Mucosa of rectum (tissue), 2 donors: ENCODE results near the gene TRAPPC2L.

ENCODE experiments used
- H3K27ac ChIP-seq, 2 donors: one replicate each; pipeline ENCODE4 v1.7.0; 2013; ENCODE audit warnings: inconsistent platforms in 2 of 2, low read depth in 2 of 2, low read length in 2 of 2
- H3K27me3 ChIP-seq, 2 donors: one replicate each; pipeline ENCODE4 v1.7.0; 2013; ENCODE audit warnings: low read length in 2 of 2; ENCODE audit not compliant: control insufficient read depth in 2 of 2, insufficient read depth in 2 of 2
- H3K36me3 ChIP-seq, 2 donors: one replicate each; pipeline ENCODE4 v1.7.0; 2013; ENCODE audit warnings: low read length in 2 of 2; ENCODE audit not compliant: control insufficient read depth in 2 of 2, insufficient read depth in 2 of 2
- H3K4me1 ChIP-seq, 2 donors: one replicate each; pipeline ENCODE4 v1.7.0; 2013; ENCODE audit warnings: low read length in 2 of 2, mild to moderate bottlenecking in 1 of 2; ENCODE audit not compliant: control insufficient read depth in 2 of 2, insufficient read depth in 2 of 2
- H3K4me3 ChIP-seq, 2 donors: one replicate each; pipeline ENCODE4 v1.7.0; 2013; ENCODE audit warnings: low read length in 2 of 2
- H3K9ac ChIP-seq, 2 donors: one replicate each; pipeline ENCODE4 v1.7.0; 2013; ENCODE audit warnings: low read length in 2 of 2, low read depth in 1 of 2, mild to moderate bottlenecking in 1 of 2
- H3K9me3 ChIP-seq, 2 donors: one replicate each; pipeline ENCODE4 v1.7.0; 2013; ENCODE audit warnings: low read length in 2 of 2; ENCODE audit not compliant: control insufficient read depth in 2 of 2
- donor health status: healthy.
- donor health status: Normal muscosa, but diverticular disease.

The TRAPPC2L gene

DNA sequence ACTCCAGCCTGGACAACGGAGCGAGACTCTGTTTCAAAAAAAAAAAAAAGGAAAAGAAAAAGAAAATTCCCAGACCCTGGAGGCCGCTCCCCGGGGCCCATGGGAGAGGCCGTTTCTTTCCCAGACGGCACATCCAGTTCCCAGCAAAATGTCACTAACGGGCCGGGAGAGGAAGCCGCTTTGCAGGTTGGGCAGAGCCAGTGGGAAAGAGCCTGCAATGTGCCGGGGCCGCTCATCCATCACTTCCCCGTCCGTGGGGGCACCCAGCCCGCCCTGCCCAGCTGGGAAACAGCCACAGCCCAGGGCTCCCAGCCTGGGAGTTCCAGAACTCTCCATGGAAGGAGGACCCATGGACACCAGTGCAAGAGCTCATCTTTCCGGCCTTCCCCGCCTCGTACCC, 51.4 kb downstream of the TRAPPC2L start:
- no peaks in the 10 kb centered on the region for H3K9me3 ChIP-seq
- H3K36me3 ChIP-seq = no peaks in the 10 kb centered on the region
- H3K27me3 ChIP-seq = no peaks in the 10 kb centered on the region
- no peak overlapping the region for H3K9ac ChIP-seq
- no peaks in the 10 kb centered on the region for H3K4me1 ChIP-seq
- no peak overlapping the region for H3K4me3 ChIP-seq
- no peak overlapping the region for H3K27ac ChIP-seq

DNA sequence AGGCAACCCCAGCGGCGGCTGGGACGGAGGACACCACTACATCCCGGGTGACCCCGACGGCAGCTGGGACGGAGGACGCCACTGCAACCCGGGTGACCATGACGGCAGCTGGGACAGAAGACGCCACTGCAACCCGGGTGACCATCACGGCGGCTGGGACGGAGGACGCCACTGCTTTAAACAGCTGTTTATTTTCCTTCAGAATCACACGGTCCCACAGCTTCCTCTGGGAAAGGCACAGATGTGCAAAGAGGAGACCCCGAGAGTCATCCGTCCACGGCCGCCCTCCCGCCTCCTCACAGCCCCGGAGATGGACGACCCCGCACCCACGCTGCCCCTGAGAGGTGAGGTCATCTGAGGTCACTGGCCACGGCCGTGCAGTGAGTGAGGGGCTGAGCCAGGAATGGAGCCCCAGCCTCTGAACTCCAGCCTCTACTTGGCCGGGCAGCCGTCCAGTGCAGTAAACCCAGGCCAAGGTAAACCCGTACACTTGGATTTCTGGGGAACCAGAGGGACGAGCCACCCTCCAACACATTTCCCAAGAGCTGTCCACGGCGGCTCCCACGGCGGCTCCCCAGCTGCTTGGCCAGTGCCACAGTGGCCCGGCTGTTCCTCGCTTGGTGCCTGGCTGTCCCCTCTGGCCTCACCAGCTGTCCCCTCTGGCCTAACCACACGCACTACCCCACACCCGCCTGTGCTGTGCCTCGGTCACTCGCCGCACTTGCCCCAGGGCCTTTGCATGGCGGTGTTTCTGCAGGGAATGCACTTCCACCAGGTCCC, 52.7 kb downstream of the TRAPPC2L start:
- Histone ChIP-seq H3K4me1 (no peaks in the 10 kb centered on the region), H3K36me3 (no peaks in the 10 kb centered on the region), H3K9ac (no peak overlapping the region), H3K27ac (no peak overlapping the region), H3K4me3 (no peak overlapping the region), H3K9me3 (no peaks in the 10 kb centered on the region), H3K27me3 (no peaks in the 10 kb centered on the region)

DNA sequence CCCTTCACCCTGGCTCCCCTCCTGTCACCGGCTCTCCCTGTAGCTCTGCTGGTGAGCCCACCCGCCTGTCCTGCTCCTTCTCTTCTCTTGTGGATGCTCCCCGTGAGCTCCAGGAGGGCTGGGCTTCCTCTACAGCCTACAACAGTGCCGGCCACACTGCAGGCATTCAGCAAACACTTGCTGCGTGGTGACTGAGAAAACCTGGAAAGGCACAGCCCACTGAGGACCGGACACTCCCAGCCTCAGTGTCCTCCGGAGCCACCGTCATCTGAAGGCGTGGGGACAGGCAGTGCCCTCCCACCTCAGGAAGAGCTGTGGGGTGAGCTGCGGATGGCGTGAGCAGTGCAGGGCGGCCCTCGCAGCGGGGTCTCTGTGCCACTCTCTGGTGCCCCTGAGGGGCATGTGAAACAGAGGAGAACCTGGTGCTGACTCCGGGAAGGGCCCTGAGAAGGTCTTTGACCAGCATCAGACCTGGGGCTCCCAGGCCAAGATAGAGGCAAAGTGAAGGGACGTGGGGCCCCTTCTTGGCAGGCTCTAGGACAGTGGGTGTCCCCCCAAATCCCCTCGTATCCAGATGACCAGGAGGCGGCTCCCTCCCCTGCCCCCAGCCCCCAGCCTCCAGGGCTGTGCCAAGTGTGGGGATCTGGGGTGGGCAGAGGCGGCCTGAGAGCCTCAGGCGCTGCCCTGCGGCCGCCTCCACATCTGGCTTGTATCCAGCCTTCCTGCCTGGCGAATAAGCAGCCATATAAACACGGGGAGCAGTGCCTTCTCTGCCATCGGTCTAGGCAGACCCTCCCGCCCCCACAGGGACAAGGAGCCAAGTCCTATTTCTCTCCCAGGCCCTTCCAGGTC, 53.6 kb downstream of the TRAPPC2L start:
- H3K9me3 ChIP-seq = no peaks in the 10 kb centered on the region
- H3K27me3 ChIP-seq = no peaks in the 10 kb centered on the region
- no peaks in the 10 kb centered on the region for H3K4me1 ChIP-seq
- peak overlapping the region in 1 of 2 donors; percentile 4 for H3K27ac ChIP-seq
- no peaks in the 10 kb centered on the region for H3K36me3 ChIP-seq
- no peak overlapping the region for H3K4me3 ChIP-seq
- H3K9ac ChIP-seq = no peak overlapping the region

DNA sequence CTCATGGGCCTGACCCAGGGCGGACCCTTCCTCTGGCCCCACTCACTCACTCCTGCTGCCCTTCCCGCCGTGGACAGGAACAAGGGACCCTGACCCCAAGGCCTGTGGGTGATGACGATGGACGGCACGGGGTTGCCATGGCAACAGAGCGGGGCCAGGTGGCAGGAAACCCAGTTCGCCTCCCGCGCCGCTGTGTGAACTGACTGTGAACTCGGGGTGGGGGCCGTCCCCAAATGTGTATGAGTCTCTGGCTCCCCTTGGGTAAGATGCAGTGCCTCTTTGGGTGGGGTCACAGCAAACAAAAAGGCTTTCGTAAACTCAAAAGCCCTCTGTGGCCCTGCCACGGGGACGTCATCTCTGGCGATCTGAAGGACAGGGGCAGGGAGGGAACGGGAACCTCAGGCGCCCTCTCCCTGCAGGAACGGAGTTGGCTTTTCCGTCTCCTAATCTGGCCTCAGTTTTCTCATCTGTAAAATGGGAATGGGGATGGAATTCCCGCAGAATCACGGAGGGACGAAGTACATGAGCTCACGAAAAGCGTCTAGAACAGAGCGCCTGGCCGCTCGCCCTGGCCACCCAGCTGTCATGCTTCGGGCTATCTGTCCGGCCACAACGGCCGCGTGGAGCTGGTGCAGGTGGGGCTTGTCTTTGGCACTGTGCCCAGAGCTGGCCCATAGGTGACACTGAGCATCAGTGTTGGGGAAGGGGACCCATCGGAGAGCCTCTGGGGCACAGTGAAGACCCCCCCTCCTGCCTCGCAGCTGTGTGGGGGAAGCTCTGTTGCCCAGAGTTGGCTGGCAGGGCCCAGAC, 54.4 kb downstream of the TRAPPC2L start:
- Histone ChIP-seq H3K4me1 (no peaks in the 10 kb centered on the region), H3K36me3 (no peaks in the 10 kb centered on the region), H3K4me3 (no peak overlapping the region), H3K27ac (no peak overlapping the region), H3K9me3 (no peaks in the 10 kb centered on the region), H3K9ac (no peak overlapping the region), H3K27me3 (no peaks in the 10 kb centered on the region)

DNA sequence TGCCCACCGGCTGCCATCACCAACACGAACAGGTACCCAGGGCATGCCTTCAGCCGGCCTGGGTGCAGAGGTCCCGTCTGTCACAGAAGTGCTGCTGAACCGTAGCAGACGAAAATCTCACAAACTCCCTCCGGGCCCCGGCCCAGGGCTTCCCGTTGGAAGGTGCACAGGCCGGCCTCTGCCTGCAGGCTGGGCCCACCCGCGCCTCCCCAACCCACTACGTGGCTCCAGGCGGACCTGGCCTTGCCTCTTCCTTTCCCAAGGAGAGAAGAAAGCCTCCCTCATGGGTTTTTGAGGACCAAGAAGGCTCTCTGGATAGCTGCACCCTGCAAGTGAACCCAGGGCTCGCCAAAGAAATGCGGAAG, 55.0 kb downstream of the TRAPPC2L start:
- no peak overlapping the region for H3K27ac ChIP-seq
- no peak overlapping the region for H3K4me3 ChIP-seq
- no peaks in the 10 kb centered on the region for H3K9me3 ChIP-seq
- H3K4me1 ChIP-seq = no peaks in the 10 kb centered on the region
- no peak overlapping the region for H3K9ac ChIP-seq
- no peaks in the 10 kb centered on the region for H3K36me3 ChIP-seq
- H3K27me3 ChIP-seq = no peaks in the 10 kb centered on the region
